HCT116 (cell line): ENCODE measurements around the gene LAMC2. TPM values are rescaled to one million over a fixed set of nuclear protein-coding genes. Genes with fewer than 3 reads are reported as not detected.

Experiments used
- ATAC-seq: fragments of 200-7000 bp; cut with Tn5 transposase; 2 replicates; pipeline ENCODE4 v1.9.1; 2020; ENCODE audit warnings: mild to moderate bottlenecking, moderate library complexity
- BruUV-seq: library from RNA; stranded (reverse); fragments of 400-500 nt; replicated peaks from 2 replicates; lab custom pipeline; 2021; lab: Mats Ljungman, UMichigan
- CTCF ChIA-PET: fragments of 300-600 bp; sonication (Branson Sonifier 250); formaldehyde crosslinking; loops from one replicate; lab custom pipeline; 2021; ENCODE audit warnings: antibody characterized with exemption; lab: Charles Lee
- POLR2A ChIA-PET: fragments of 300-600, 350-600 bp; sonication (Branson Sonifier 250); formaldehyde crosslinking; loops from one replicate; lab custom pipeline; 2021; ENCODE audit warnings: antibody characterized with exemption; lab: Charles Lee
- RAD21 ChIA-PET, 2 experiments: fragments of 300-600 bp; sonication (Branson Sonifier 250); formaldehyde crosslinking; loops; one replicate each; lab custom pipeline; 2023; ENCODE audit warnings: low total read pairs in 2 of 2; ENCODE audit not compliant: uncharacterized antibody in 2 of 2, unreplicated experiment in 2 of 2, low non-redundant PET in 1 of 2; lab: Charles Lee
- DNase-seq: peaks from one replicate; pipeline ENCODE4 v3.0.0-alpha.2; 2010; ENCODE audit warnings: low read depth, low spot score
- H2AFZ ChIP-seq: fragments of 200-600 bp; shearing (Covaris generic), sonication (generic); 2 replicates; pipeline ENCODE4 v1.6.1; 2017; ENCODE audit warnings: low read depth, mixed run types, mixed read lengths, antibody characterized with exemption, low read length; ENCODE audit not compliant: poor library complexity, severe bottlenecking
- H3K27ac ChIP-seq: 2 replicates; pipeline ENCODE4 v1.5.1; 2012; ENCODE audit warnings: low read depth, low read length
- H3K27me3 ChIP-seq: fragments of 200-600 bp; sonication (generic); 2 replicates; pipeline ENCODE4 v1.6.1; 2016; ENCODE audit warnings: mixed run types, low read length, mixed read lengths; ENCODE audit not compliant: insufficient read depth
- H3K36me3 ChIP-seq, 2 experiments: fragments of 200-500 bp in 1 of 2; fragments of 200-600 bp in 1 of 2; sonication (Bioruptor generic) in 1 of 2; sonication (generic) in 1 of 2; 2 replicates each; pipeline versions ENCODE4 v1.5.1 to v1.6.1; 2014 to 2016; ENCODE audit warnings: low read length in 2 of 2, inconsistent platforms in 1 of 2, mixed read lengths in 1 of 2, mixed run types in 1 of 2; ENCODE audit not compliant: insufficient read depth in 2 of 2, control insufficient read depth in 1 of 2
- H3K4me1 ChIP-seq, 2 experiments: fragments of 200-600 bp in 1 of 2; sonication (generic) in 1 of 2; 2 replicates each; pipeline versions ENCODE4 v1.5.1 to v1.6.1; 2012 to 2017; ENCODE audit warnings: low read length in 2 of 2, inconsistent platforms in 1 of 2, mild to moderate bottlenecking in 1 of 2, mixed read lengths in 1 of 2, mixed run types in 1 of 2, moderate library complexity in 1 of 2; ENCODE audit not compliant: insufficient read depth in 2 of 2, control insufficient read depth in 1 of 2
- H3K4me2 ChIP-seq: fragments of 200-600 bp; sonication (generic); 2 replicates; pipeline ENCODE4 v1.6.1; 2017; ENCODE audit warnings: mixed run types, low read length, mixed read lengths
- H3K4me3 ChIP-seq, 2 experiments: fragments of 200-600 bp in 1 of 2; sonication (generic) in 1 of 2; replicated peaks in 1 of 2; 2 replicates each; pipeline ENCODE4 v1.5.1; 2011 to 2016; ENCODE audit warnings: low read length in 2 of 2, control low read depth in 1 of 2, low read depth in 1 of 2, mild to moderate bottlenecking in 1 of 2, mixed read lengths in 1 of 2, mixed run types in 1 of 2
- H3K79me2 ChIP-seq: fragments of 200-600 bp; sonication (generic); 2 replicates; pipeline ENCODE4 v1.6.1; 2017; ENCODE audit warnings: mild to moderate bottlenecking, mixed run types, low read length, moderate library complexity, mixed read lengths; ENCODE audit not compliant: insufficient read depth
- H3K9ac ChIP-seq: fragments of 200-600 bp; sonication (generic); 2 replicates; pipeline ENCODE4 v1.6.1; 2016; ENCODE audit warnings: low read length, mixed read lengths
- H3K9me2 ChIP-seq: fragments of 200-600 bp; sonication (generic), shearing (Covaris generic); 2 replicates; pipeline ENCODE4 v1.6.1; 2017; ENCODE audit warnings: mixed run types, mild to moderate bottlenecking, moderate library complexity; ENCODE audit not compliant: insufficient read depth
- H3K9me3 ChIP-seq, 2 experiments: fragments of 200-500 bp in 1 of 2; fragments of 200-600 bp in 1 of 2; sonication (Bioruptor generic) in 1 of 2; sonication (generic) in 1 of 2; 2 replicates each; pipeline ENCODE4 v1.6.1; 2014 to 2017; ENCODE audit warnings: low read length in 2 of 2, mixed read lengths in 2 of 2, inconsistent platforms in 1 of 2, low read depth in 1 of 2, mild to moderate bottlenecking in 1 of 2, mixed run types in 1 of 2, moderate library complexity in 1 of 2; ENCODE audit not compliant: control insufficient read depth in 1 of 2, insufficient read depth in 1 of 2
- H4K20me1 ChIP-seq: fragments of 200-600 bp; sonication (generic), shearing (Covaris generic); 2 replicates; pipeline ENCODE4 v1.6.1; 2017; ENCODE audit warnings: mixed run types, mild to moderate bottlenecking, moderate library complexity; ENCODE audit not compliant: insufficient read depth
- CEBPB ChIP-seq: IDR thresholded peaks from 2 replicates; pipeline ENCODE4 v1.6.1; 2012; ENCODE audit warnings: low read depth
- CTCF ChIP-seq, 3 experiments: fragments of 200-600 bp in 1 of 3; sonication (generic) in 1 of 3; IDR thresholded peaks in 2 of 3; conservative IDR thresholded peaks in 1 of 3; 2 replicates each; pipeline ENCODE4 v1.5.1; 2012 to 2017; ENCODE audit warnings: low read depth in 2 of 3, low read length in 2 of 3, antibody characterized with exemption in 1 of 3, borderline replicate concordance in 1 of 3, control low read depth in 1 of 3, mild to moderate bottlenecking in 1 of 3, mixed read lengths in 1 of 3, mixed run types in 1 of 3, moderate library complexity in 1 of 3; ENCODE audit not compliant: insufficient read depth in 1 of 3
- EGR1 ChIP-seq: IDR thresholded peaks from 2 replicates; pipeline ENCODE4 v1.6.1; 2012; ENCODE audit warnings: low read depth
- EZH2 ChIP-seq: fragments of 200-600 bp; sonication (generic); IDR thresholded peaks from 2 replicates; pipeline ENCODE4 v1.6.1; 2017; ENCODE audit warnings: antibody characterized with exemption, mixed run types
- EZH2phosphoT487 ChIP-seq: fragments of 200-600 bp; IDR thresholded peaks from 2 replicates; pipeline ENCODE4 v1.6.1; 2018; ENCODE audit warnings: antibody characterized with exemption, borderline replicate concordance
- FOSL1 ChIP-seq: IDR thresholded peaks from 2 replicates; pipeline ENCODE4 v1.6.1; 2012; ENCODE audit warnings: low read depth
- MAX ChIP-seq: IDR thresholded peaks from 2 replicates; pipeline ENCODE4 v1.6.1; 2012
- POLR2AphosphoS5 ChIP-seq: IDR thresholded peaks from 2 replicates; pipeline ENCODE4 v1.6.1; 2011; ENCODE audit warnings: mild to moderate bottlenecking, low read depth, low read length, moderate library complexity
- REST ChIP-seq: IDR thresholded peaks from 2 replicates; pipeline ENCODE4 v1.6.1; 2012; ENCODE audit warnings: low read depth
- SIN3A ChIP-seq: IDR thresholded peaks from 2 replicates; pipeline ENCODE4 v1.6.1; 2012; ENCODE audit warnings: low read depth
- SRF ChIP-seq: IDR thresholded peaks from 2 replicates; pipeline ENCODE4 v1.6.1; 2012; ENCODE audit warnings: low read depth
- ZFX ChIP-seq: fragments of 450-650 bp; IDR thresholded peaks from 2 replicates; pipeline ENCODE4 v1.6.1; 2017
- intact Hi-C: fragments of 100-400 bp; cut with micrococcal nuclease; formaldehyde crosslinking; loops from 2 replicates; pipeline ENCODE4 v1.10.0; 2022
- total RNA-seq: library from RNA; stranded (reverse); gene quantifications from one replicate; pipeline ENCODE4 v1.2.1, GENCODE V29; 2021; ENCODE audit not compliant: unreplicated experiment

The LAMC2 gene
- total RNA-seq, 1 experiment from 2014 or later: 22.2 TPM

- TF ChIP-seq ZFX: no peak
- TF ChIP-seq FOSL1: no peak
- no peak for TF ChIP-seq MAX
- no peak for TF ChIP-seq SIN3A
- TF ChIP-seq EZH2: no peak
- TF ChIP-seq EGR1: no peak
- no peak for TF ChIP-seq SRF
- peak; percentile 72 for TF ChIP-seq CEBPB
- Histone ChIP-seq H4K20me1 (no peaks in the 10 kb centered on the region), H3K9me2 (no peaks in the 10 kb centered on the region), H3K4me2 (no peak overlapping the region), H3K9ac (no peak overlapping the region), H3K4me3 (no peak overlapping the region), H3K36me3 (no peaks in the 10 kb centered on the region), H2AFZ (no peak overlapping the region), H3K79me2 (no peaks in the 10 kb centered on the region), H3K4me1 (no peaks in the 10 kb centered on the region), H3K27ac (no peak overlapping the region), H3K9me3 (no peaks in the 10 kb centered on the region), H3K27me3 (no peaks in the 10 kb centered on the region)
- intact Hi-C loops: loop anchor here (1.0 to 5.0 kb wide), 6 partner anchors 262 to 636 kb away; no protein-coding TSS in a partner anchor
- DNase-seq: peak; percentile 2
- CTCF ChIA-PET: interaction anchor here (0.6 to 2.1 kb wide), 7 partner anchors 9 to 404 kb away, joined by 3 to 8 read pairs (median 4); no protein-coding TSS in a partner anchor
- POLR2A ChIA-PET: no interaction called here
- BruUV-seq: no TSS peak
- RAD21 ChIA-PET: interaction anchor here (0.7 to 1.1 kb wide), 2 partner anchors 288 to 318 kb away, joined by 3 to 5 read pairs; no protein-coding TSS in a partner anchor
- ATAC-seq: peak; percentile 63
Measured at GRCh38 chr1:183281039-183281438, 95.0 kb downstream of the LAMC2 start.

GRCh38 chr1:183281553-183282091, 95.6 kb downstream of the LAMC2 start:
- H3K9me3 ChIP-seq: no peaks in the 10 kb centered on the region
- ChIA-PET POLR2A (no interaction called here), CTCF (interaction anchor here (0.6 to 2.1 kb wide), 12 partner anchors 8 to 404 kb away, joined by 3 to 8 read pairs (median 3); no protein-coding TSS in a partner anchor), RAD21 (no interaction called here)
- DNase-seq: peak; percentile 65
- BruUV-seq: no TSS peak
- no peaks in the 10 kb centered on the region for H3K79me2 ChIP-seq
- H3K27ac ChIP-seq: no peak overlapping the region
- no peaks in the 10 kb centered on the region for H3K36me3 ChIP-seq
- H3K4me3 ChIP-seq: no peak overlapping the region
- no peaks in the 10 kb centered on the region for H3K4me1 ChIP-seq
- no peak overlapping the region for H2AFZ ChIP-seq
- intact Hi-C loops: loop anchor here (1.0 to 5.0 kb wide), 6 partner anchors 262 to 635 kb away; no protein-coding TSS in a partner anchor
- H4K20me1 ChIP-seq: no peaks in the 10 kb centered on the region
- H3K9me2 ChIP-seq: no peaks in the 10 kb centered on the region
- H3K27me3 ChIP-seq: no peaks in the 10 kb centered on the region
- ATAC-seq: peak; percentile 96
- H3K9ac ChIP-seq: no peak overlapping the region
- H3K4me2 ChIP-seq: no peak overlapping the region
- TF ChIP-seq REST (no peak), POLR2AphosphoS5 (no peak), EZH2phosphoT487 (no peak), CTCF (IDR thresholded peaks at IDR 0.05 in 2 of 3, conservative IDR thresholded peaks at IDR 0.05 in 1 of 3; ENCODE audit: borderline replicate concordance in 1 of 3, insufficient read depth in 1 of 3, low read depth in 2 of 3, low read length in 2 of 3) (peak; percentile 87 to 97 (median 90))
